OCI-LY1 (cell line): ENCODE measurements around the gene JMJD1C.

Experiments
- H2AFZ ChIP-seq: fragments of 200-600 bp; sonication (generic), shearing (Covaris generic); 2 replicates; pipeline ENCODE4 v1.6.0; 2014; ENCODE audit warnings: antibody characterized with exemption, mild to moderate bottlenecking, low read length
- H3F3A ChIP-seq: fragments of 200-600 bp; sonication (generic), shearing (Covaris generic); 2 replicates; pipeline ENCODE4 v1.6.0; 2014; ENCODE audit warnings: mild to moderate bottlenecking, antibody characterized with exemption, low read length, moderate library complexity; ENCODE audit not compliant: insufficient read depth
- H3K27ac ChIP-seq: fragments of 200-600 bp; sonication (generic); 2 replicates; pipeline ENCODE4 v1.5.1; 2014; ENCODE audit warnings: low read length, mixed run types, mild to moderate bottlenecking, low read depth; ENCODE audit not compliant: poor library complexity, severe bottlenecking
- H3K27me3 ChIP-seq: fragments of 200-600 bp; sonication (generic); 2 replicates; pipeline ENCODE4 v1.6.0; 2014; ENCODE audit warnings: antibody characterized with exemption, mild to moderate bottlenecking, low read length, moderate library complexity; ENCODE audit not compliant: insufficient read depth
- H3K36me3 ChIP-seq: fragments of 200-600 bp; sonication (generic); 2 replicates; pipeline ENCODE4 v1.6.1; 2014; ENCODE audit warnings: mild to moderate bottlenecking, antibody characterized with exemption, low read length, moderate library complexity, mixed read lengths; ENCODE audit not compliant: insufficient read depth
- H3K4me1 ChIP-seq: fragments of 200-600 bp; sonication (generic); 2 replicates; pipeline ENCODE4 v1.5.1; 2014; ENCODE audit warnings: mild to moderate bottlenecking, low read length, moderate library complexity; ENCODE audit not compliant: insufficient read depth, severe bottlenecking
- H3K4me2 ChIP-seq: fragments of 200-600 bp; sonication (generic), shearing (Covaris generic); 2 replicates; pipeline ENCODE4 v1.6.1; 2014; ENCODE audit warnings: low read length
- H3K4me3 ChIP-seq: fragments of 200-600 bp; sonication (generic); 2 replicates; pipeline ENCODE4 v1.5.1; 2014; ENCODE audit warnings: low read length, low read depth, mild to moderate bottlenecking, mixed read lengths; ENCODE audit not compliant: poor library complexity, severe bottlenecking
- H3K79me2 ChIP-seq: fragments of 200-600 bp; shearing (Covaris generic); 2 replicates; pipeline ENCODE4 v1.6.1; 2016; ENCODE audit warnings: mixed run types, low read length, mixed read lengths; ENCODE audit not compliant: insufficient read depth
- H3K9ac ChIP-seq: fragments of 200-600 bp; sonication (generic), shearing (Covaris generic); 2 replicates; pipeline ENCODE4 v1.6.1; 2014; ENCODE audit warnings: mild to moderate bottlenecking, low read length, mixed read lengths
- H3K9me2 ChIP-seq: fragments of 200-600 bp; sonication (generic), shearing (Covaris generic); 2 replicates; pipeline ENCODE4 v1.6.1; 2014; ENCODE audit warnings: low read depth, mild to moderate bottlenecking, low read length, mixed read lengths
- H3K9me3 ChIP-seq: fragments of 200-600 bp; shearing (Covaris generic); 2 replicates; pipeline ENCODE4 v1.6.1; 2014; ENCODE audit warnings: low read length, mixed read lengths
- H4K20me1 ChIP-seq: fragments of 200-600 bp; sonication (generic), shearing (Covaris generic); 2 replicates; pipeline ENCODE4 v1.6.0; 2016; ENCODE audit warnings: mild to moderate bottlenecking, low read length; ENCODE audit not compliant: insufficient read depth
- EZH2 ChIP-seq: fragments of 200-600 bp; sonication (generic), shearing (Covaris generic); IDR thresholded peaks from 2 replicates; pipeline ENCODE4 v1.8.0; 2017; ENCODE audit warnings: borderline replicate concordance, mixed run types, mild to moderate bottlenecking, antibody characterized with exemption, low read length, moderate library complexity, mixed read lengths
- TF ChIP-seq, protein P1 (sequence below): fragments of 200-600 bp; sonication (generic), shearing (Covaris generic); IDR thresholded peaks from 2 replicates; pipeline ENCODE4 v1.5.1; 2017; ENCODE audit warnings: mild to moderate bottlenecking, antibody characterized with exemption, low read length, moderate library complexity, mixed read lengths

Gene JMJD1C

GRCh38 chr10:63265222-63265617 is 200.6 kb downstream of the JMJD1C start:
- H3K27me3 ChIP-seq, result no peaks in the 10 kb centered on the region
- H3K36me3 ChIP-seq, result peaks cover 9% of the 10 kb centered on the region; the same call in 1 of the 2 replicates
- H4K20me1 ChIP-seq, result no peaks in the 10 kb centered on the region
- peak overlapping the region; percentile 79 for H3K4me2 ChIP-seq
- H3K79me2 ChIP-seq, result peaks cover 84% of the 10 kb centered on the region
- no peaks in the 10 kb centered on the region for H3K9me3 ChIP-seq
- H3K9me2 ChIP-seq, result no peaks in the 10 kb centered on the region
- peak overlapping the region; percentile 91 for H3K9ac ChIP-seq
- H3F3A ChIP-seq, result peaks cover 11% of the 10 kb centered on the region; the same call in 1 of the 2 replicates
- TF ChIP-seq, protein P1, sequence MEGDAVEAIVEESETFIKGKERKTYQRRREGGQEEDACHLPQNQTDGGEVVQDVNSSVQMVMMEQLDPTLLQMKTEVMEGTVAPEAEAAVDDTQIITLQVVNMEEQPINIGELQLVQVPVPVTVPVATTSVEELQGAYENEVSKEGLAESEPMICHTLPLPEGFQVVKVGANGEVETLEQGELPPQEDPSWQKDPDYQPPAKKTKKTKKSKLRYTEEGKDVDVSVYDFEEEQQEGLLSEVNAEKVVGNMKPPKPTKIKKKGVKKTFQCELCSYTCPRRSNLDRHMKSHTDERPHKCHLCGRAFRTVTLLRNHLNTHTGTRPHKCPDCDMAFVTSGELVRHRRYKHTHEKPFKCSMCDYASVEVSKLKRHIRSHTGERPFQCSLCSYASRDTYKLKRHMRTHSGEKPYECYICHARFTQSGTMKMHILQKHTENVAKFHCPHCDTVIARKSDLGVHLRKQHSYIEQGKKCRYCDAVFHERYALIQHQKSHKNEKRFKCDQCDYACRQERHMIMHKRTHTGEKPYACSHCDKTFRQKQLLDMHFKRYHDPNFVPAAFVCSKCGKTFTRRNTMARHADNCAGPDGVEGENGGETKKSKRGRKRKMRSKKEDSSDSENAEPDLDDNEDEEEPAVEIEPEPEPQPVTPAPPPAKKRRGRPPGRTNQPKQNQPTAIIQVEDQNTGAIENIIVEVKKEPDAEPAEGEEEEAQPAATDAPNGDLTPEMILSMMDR, result no peak
- TF ChIP-seq EZH2, result no peak
- H2AFZ ChIP-seq, result no peak overlapping the region
- peaks cover 58% of the 10 kb centered on the region for H3K4me1 ChIP-seq
- H3K4me3 ChIP-seq, result peak overlapping the region; percentile 94
- H3K27ac ChIP-seq, result peak overlapping the region; percentile 98

DNA sequence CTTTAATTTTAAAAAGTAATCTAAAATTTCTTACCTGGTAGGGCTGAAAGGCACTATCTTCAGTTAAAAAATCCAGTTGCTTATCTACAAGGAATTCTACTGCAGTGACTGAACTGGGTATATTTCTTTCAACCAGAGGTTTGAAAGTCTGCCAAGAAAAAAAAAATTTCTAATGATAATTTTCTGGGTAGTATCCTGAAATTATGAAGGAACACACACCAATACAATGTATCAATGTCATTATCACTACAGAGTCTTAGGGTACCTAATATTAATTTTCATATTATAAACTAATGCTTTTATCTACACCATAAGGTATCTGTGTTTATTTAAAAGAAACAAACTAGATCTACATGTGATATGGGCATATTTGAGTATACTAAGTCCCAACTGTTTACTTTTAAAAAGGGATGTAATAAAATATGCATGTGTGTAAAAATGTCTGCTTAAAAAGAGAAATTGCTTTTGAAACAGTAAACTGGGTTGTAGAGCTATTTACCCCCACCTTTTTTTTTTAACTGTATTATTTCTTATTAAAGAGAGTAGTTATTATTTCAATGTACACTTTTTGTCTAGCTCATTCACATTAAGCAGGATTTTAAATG is 201.1 kb downstream of the JMJD1C start:
- no peaks in the 10 kb centered on the region for H4K20me1 ChIP-seq
- H3K9ac ChIP-seq, result peak overlapping the region; percentile 91
- H3K27ac ChIP-seq, result peak overlapping the region; percentile 98
- H3K4me1 ChIP-seq, result peaks cover 58% of the 10 kb centered on the region
- no peaks in the 10 kb centered on the region for H3K27me3 ChIP-seq
- peak overlapping the region; percentile 79 for H3K4me2 ChIP-seq
- no peak overlapping the region for H2AFZ ChIP-seq
- H3K36me3 ChIP-seq, result peaks cover 14% of the 10 kb centered on the region; the same call in 1 of the 2 replicates
- H3K9me2 ChIP-seq, result no peaks in the 10 kb centered on the region
- peak overlapping the region; percentile 94 for H3K4me3 ChIP-seq
- peaks cover 87% of the 10 kb centered on the region for H3K79me2 ChIP-seq
- TF ChIP-seq, protein P1, result no peak
- TF ChIP-seq EZH2, result no peak
- no peaks in the 10 kb centered on the region for H3K9me3 ChIP-seq
- peaks cover 11% of the 10 kb centered on the region; the same call in 1 of the 2 replicates for H3F3A ChIP-seq

DNA sequence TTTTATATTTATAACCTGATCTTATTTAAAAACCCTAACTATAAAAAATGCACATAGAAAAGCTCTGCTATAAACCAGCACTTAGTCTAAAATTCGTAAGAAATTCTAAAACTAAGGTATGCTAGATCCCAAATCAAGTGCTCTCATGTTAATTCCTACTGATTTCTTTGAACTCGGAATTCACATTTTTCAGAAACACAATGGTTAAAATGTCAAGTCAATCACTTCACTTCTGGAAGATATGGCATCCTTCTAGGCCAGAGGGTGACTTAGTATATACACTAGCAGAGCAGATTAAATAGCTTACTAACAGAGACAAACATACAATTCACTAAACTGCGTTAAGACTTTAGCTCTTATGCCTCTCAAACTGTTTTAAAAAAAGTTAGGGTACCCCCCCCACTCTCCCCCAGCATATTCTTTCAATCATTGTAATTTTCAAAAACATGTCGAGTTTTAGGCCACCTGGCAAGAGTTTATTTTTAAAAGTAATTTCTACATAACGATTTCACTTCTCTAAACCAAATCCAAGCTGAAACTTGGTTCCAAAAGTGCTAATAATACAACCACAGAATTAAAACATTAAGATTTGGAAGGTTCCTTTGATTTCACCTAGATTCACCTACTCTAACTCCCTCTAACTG is 203.2 kb downstream of the JMJD1C start:
- Histone ChIP-seq H3K4me2 (peak overlapping the region; percentile 55), H2AFZ (no peak overlapping the region), H4K20me1 (no peaks in the 10 kb centered on the region), H3K4me3 (peak overlapping the region; percentile 36), H3K27me3 (no peaks in the 10 kb centered on the region), H3F3A (peaks cover 16% of the 10 kb centered on the region; the same call in 1 of the 2 replicates), H3K9me2 (no peaks in the 10 kb centered on the region), H3K4me1 (peaks cover 73% of the 10 kb centered on the region), H3K9me3 (no peaks in the 10 kb centered on the region), H3K27ac (peak overlapping the region; percentile 91), H3K9ac (peak overlapping the region; percentile 35), H3K79me2 (peaks cover 92% of the 10 kb centered on the region), H3K36me3 (peaks cover 14% of the 10 kb centered on the region; the same call in 1 of the 2 replicates)
- TF ChIP-seq, protein P1, result no peak
- no peak for TF ChIP-seq EZH2
